HG02840 (cell line): ENCODE measurements around the gene THBS3.
A peak's percentile ranks its signal among the peaks of the same experiment; 100 is the strongest.
"Not testable (repeated sequence)": the region's sequence is repeated elsewhere in the genome, so short reads cannot be mapped to it uniquely, and the experiment has no call there.

Experiments used
- ATAC-seq: cut with Tn5 transposase; IDR thresholded peaks from one replicate; pipeline ENCODE4 v1.9.1; 2021; ENCODE audit warnings: mild to moderate bottlenecking, moderate library complexity, moderate number of reproducible peaks; ENCODE audit not compliant: unreplicated experiment, low FRiP score

The THBS3 gene

GRCh38 chr1:155207806-155208540 lies at the start of gene THBS3:
TSS of gene THBS3 (minus strand) at chr1:155207897. CDS start at chr1:155207876, 21 bp downstream.
- no peak for ATAC-seq

DNA sequence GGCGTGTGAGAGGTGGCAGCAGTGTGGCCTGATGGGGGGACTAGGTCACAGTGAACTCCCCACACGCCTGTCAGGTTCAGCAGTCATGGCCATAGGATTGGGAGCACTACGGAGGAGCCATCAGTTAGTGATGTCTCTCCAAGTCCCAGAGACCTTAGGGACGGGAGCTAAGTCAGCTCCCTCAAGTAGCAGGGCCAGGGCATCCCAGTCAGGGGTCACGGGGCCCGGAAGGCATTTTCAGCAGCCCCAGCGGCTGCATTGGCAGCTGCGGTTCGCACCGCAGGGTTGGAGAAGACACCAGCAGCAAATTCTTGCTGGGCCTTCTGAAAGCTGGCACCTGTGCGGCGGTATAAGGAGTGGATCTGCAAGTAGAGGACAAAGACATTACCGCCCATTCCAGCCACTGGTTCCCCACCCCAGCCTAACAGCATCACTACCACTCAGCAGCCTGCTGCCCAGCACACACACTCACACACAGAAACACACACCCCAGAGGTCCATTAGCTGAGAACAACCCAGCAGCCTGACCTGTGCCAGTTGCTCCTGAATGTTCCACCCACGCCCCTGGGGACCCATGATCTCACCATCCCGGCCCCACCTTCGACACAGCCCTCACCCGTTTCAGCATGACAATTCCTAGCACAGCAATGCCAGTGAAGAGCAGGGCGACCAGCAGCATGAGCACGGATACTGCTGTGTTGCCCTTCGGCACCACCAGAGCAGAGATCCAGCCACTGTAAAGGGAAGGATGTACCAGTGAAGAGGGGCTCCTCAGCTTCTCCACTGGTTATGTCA lies 48.6 kb upstream of the THBS3 start:
- ATAC-seq, result no peak

GRCh38 chr1:155255243-155256007 lies 47.7 kb upstream of the THBS3 start, which contains the start of gene ENTREP3:
TSS of gene ENTREP3 (minus strand) at chr1:155255483. CDS start at chr1:155254877, 606 bp downstream.
- no peak for ATAC-seq

DNA sequence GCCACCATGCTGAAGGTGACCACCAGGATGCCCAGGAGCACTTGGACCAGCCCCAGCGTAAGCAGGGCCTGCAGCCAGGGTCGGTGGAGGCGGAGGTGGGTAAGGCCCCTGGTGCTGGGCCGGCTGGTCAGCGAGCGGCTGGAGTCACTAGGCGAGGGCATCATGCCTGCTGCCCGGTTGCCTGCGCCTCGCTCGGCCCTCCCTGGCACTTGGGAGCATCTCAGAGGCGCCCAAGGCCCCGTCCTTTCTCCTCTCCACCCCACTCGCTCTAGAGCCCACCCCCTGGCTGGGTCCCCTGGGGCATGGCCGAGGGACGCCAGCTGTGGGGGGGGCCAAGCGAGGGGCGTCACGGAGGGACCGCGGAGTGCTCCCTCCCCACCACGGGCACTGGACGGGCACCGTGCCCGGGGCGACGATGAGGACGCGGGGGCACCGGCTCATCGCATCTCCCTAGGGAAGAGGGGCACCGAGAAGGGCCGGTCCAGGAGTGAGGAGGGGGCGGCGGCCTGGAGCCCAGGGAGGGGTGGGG lies 47.1 kb upstream of the THBS3 start:
- ATAC-seq, result no peak

GRCh38 chr1:155254228-155254713 lies 46.6 kb upstream of the THBS3 start:
- no peak for ATAC-seq

GRCh38 chr1:155253797-155254196 lies 46.1 kb upstream of the THBS3 start:
- no peak for ATAC-seq

DNA sequence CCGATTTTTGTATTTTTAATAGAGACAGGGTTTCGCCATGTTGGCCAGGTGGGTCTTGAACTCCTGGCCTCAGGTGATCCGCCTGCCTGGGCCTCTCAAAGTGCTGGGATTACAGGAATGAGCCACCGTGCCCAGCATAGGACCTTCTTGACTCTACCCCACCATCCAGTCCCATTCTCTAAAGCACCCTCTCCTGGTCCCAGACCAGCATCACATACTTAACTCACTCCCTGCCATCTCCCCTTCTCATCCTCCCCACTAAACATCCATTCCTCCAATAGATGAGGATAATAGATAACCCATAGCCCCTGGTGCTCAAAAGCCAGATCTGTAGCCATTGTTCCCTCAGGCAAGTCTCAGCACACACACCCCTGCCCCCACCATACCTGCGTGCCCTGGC lies 45.5 kb upstream of the THBS3 start:
- ATAC-seq, result no peak

- no peak for ATAC-seq
Measured at GRCh38 chr1:155251566-155251965, 43.9 kb upstream of the THBS3 start.

GRCh38 chr1:155250633-155251449 lies 43.1 kb upstream of the THBS3 start:
- ATAC-seq, result peak; percentile 76

DNA sequence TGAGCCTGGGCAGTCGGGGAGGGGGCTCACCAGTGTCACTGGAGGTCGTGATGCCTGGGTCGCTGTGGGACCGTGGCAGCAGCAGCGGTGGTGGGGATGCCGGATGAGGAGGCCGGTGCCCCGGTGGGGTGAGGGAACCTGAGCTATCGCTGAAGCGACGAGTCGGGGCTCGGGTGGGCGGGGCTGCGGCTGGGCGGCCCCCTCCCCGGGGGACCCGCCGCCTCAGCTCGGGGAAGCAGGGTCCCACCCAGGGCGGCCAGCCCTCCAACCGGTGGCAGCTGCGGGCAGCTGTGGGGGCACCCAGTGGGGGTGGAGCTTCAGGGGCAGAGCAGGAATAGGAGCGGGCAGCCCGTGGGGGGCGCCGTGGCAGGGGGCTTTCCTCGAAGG lies 42.5 kb upstream of the THBS3 start:
- ATAC-seq, result peak; percentile 29

DNA sequence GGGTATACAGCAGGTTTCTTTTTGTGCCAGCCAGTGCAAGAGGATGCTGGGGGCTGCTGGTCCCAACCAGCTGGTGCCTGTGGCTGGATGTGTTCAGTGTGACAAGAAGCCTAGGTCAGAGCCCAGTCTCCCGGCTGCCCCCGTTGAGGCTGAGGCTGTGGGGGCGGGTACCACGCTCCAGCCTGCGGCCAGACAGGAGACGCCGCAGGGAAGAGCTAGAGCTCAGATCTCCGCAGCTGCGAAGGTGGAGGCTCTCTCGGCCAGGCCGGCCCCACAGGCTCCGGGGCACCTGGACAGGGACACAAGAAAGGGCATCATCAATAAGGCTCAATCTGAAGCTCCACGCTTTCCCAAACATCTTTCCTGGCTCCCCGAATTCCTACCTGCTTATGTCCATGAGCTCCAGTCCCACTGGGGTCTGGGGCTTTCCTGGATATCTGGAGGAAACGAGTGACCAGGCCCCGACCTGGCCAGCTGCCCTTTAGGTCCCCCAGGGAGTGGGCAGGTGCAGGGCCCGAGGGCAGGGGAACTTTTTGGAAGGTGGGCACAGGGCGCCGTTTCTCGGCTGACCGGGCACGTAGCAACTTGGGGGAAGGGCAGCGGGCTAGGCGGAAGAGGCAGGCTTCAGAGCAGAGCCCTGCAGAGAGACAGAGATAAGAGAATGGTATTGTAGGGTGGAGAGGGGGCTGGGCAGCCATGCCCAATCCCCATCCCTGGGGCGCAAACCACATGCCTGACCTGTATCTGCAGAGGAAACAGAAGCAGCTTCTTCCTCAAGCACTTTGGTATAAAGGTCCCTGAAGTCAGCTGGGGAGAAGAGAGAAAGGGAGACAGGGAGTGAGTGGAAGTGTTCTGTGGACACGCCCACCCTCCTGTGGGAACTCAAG lies 40.2 kb upstream of the THBS3 start:
- no peak for ATAC-seq

DNA sequence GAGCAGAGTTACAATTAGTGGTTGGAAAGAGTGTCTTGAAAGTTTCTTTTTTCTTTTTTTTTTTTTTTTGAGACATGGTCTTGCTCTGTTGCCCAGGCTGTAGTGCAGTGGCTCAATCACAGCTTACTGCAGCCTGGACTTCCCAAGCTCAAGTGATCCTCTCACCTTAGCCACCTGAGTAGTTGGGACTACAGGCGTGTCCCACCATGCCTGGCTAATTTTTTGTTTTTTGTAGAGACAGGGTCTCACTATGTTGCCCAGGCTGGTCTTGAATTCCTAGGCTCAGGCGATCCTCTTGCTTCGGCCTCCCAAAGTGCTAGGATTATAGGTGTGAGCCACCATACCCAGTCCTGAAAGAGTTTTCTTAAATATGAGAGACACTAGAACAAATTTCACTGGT lies 39.1 kb upstream of the THBS3 start:
- not testable (repeated sequence) for ATAC-seq

GRCh38 chr1:155245163-155245524 lies 37.4 kb upstream of the THBS3 start:
- ATAC-seq, result no peak

DNA sequence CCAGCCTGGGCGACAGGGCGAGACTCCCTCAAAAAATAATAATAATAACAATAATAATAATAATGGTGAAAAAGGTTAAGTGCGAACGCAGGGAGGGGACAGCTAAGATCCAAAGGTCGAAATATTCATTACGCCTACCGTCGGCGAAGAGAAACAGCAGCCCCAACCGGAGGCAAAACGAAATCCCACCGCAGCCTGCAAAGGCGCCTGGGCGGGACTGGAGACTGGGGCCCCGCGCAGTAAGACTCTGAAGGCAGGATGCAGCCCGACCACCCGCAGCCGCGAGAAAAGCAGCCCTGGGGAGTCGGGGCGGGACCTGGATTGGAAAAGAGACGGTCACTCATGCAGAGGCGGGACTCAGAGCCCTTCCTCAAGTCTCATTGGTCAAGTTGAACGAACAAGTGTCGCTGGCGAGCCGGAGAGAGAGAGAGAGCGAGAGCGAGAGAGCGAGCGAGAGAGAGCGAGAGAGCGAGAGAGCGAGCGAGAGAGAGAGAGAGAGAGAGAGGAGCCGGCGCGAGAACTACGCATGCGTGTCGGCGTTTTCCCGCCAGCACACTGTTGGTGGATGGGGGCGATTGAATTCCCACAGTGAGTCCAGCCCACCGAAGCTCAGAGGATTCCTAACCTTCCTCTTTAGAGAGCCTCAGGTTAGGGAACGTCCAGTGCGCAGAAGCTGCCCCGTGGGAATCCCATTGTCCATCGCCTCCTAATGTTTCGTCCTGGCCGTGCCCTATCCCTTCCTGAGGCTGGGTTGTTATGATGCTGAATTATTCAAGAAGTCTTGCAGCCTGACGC lies 36.9 kb upstream of the THBS3 start:
- peak; percentile 88 for ATAC-seq

DNA sequence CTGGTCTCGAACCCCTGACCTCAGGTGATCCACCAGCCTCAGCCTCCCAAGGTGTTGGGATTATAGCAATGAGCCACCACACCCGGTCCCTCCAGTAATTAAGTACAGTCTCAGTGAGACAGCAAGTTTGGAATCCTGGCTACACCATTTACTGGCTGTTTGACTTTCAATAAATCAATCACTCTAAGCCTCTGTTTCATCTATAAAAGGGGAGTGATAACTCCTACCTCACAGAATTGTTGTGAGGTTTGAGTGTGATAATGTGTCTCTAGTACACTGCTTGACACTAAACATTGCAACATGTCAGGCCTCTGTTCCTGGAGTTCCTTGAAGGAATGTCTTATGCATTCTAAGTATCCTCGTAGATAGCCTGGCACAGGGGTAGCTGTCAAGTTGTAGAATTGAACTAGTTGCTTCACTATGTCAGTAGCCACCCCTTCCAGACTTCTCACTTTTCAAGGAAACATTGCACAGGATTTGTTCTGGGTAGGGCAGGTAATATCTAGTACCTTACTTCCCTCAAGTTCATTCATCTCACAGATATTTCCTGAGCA lies 35.2 kb upstream of the THBS3 start:
- no peak for ATAC-seq

GRCh38 chr1:155241841-155242264 lies 34.2 kb upstream of the THBS3 start:
- ATAC-seq, result no peak

DNA sequence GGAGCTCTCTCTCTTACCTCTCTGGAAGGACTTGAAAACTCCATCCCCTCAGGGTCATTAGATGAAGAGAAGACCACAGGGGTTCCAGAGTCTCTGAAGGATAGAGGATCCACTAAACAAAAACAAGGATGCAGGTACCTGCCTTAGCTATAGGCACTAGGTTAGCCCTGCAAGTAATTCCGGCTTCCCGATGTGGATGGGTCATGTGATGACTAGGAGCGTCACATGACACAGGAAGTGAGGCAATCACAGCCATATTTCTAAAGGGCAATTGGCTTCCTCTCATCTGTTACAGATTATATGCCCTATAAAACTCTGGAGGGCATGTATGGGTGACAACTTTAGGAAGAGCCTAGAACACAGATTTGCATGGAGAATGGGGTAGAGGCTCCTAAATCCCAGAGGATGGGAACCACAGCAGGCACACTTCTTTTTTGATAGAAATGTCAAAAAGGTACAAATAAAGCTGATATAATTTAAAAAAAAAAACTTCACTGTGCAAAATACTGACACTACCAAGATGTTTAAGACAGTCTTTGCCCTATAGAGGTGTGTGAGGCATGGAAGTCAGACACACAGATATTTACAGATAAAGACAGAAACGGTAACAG lies 33.5 kb upstream of the THBS3 start:
- no peak for ATAC-seq
